GM19025 (cell line): Measurements from ENCODE around the gene IL1R1.

Source experiments
- ATAC-seq: cut with Tn5 transposase; IDR thresholded peaks from one replicate; pipeline ENCODE4 v1.9.1; 2021; ENCODE audit warnings: mild to moderate bottlenecking, low read depth, moderate library complexity; ENCODE audit not compliant: unreplicated experiment

The IL1R1 gene

GRCh38 chr2:102166189-102166845 is 23.8 kb downstream of the IL1R1 start:
- no peak for ATAC-seq

GRCh38 chr2:102168026-102168771 is 25.7 kb downstream of the IL1R1 start:
- ATAC-seq = no peak

- ATAC-seq = no peak
These were observed 29.4 kb downstream of the IL1R1 start for GRCh38 chr2:102171946-102172345.

- no peak for ATAC-seq
These were observed 30.2 kb downstream of the IL1R1 start for GRCh38 chr2:102172745-102173144.

- no peak for ATAC-seq
These were observed 33.6 kb downstream of the IL1R1 start for GRCh38 chr2:102176172-102176571.

GRCh38 chr2:102177814-102178478 is 35.4 kb downstream of the IL1R1 start:
- no peak for ATAC-seq

- ATAC-seq = no peak
These were observed 36.5 kb downstream of the IL1R1 start for GRCh38 chr2:102179061-102179460.

- ATAC-seq = no peak
These were observed 37.5 kb downstream of the IL1R1 start for GRCh38 chr2:102179788-102180686.

GRCh38 chr2:102180687-102180999 is 38.1 kb downstream of the IL1R1 start:
- ATAC-seq = no peak

- ATAC-seq = no peak
These were observed 38.8 kb downstream of the IL1R1 start for GRCh38 chr2:102181376-102181775.

GRCh38 chr2:102181919-102182635 is 39.5 kb downstream of the IL1R1 start:
- ATAC-seq = no peak

GRCh38 chr2:102184018-102184417 is 41.5 kb downstream of the IL1R1 start:
- ATAC-seq = no peak

- no peak for ATAC-seq
These were observed 42.0 kb downstream of the IL1R1 start for GRCh38 chr2:102184568-102184967.

- no peak for ATAC-seq
These were observed 42.8 kb downstream of the IL1R1 start for GRCh38 chr2:102185347-102185746.

GRCh38 chr2:102186791-102187495 is 44.4 kb downstream of the IL1R1 start, which contains the start of gene IL1RL2:
Gene IL1RL2, plus strand, starts transcription at chr2:102187023. Its CDS starts 845 bp downstream, at chr2:102187868.
- no peak for ATAC-seq

GRCh38 chr2:102187496-102188150 is 45.1 kb downstream of the IL1R1 start:
- no peak for ATAC-seq

- no peak for ATAC-seq
These were observed 48.0 kb downstream of the IL1R1 start for GRCh38 chr2:102190430-102191107.

- no peak for ATAC-seq
These were observed 49.0 kb downstream of the IL1R1 start for GRCh38 chr2:102191501-102191900.
